GM12878 (cell line): ENCODE measurements around the gene ADGRD1. TPM values are rescaled to one million over a fixed set of nuclear protein-coding genes. Genes with fewer than 3 reads are reported as not detected.

Experiments used
- ATAC-seq: fragments of 200-7000 bp; cut with Tn5 transposase; 3 replicates; pipeline ENCODE4 v1.9.1; 2020; ENCODE audit warnings: mild to moderate bottlenecking, moderate library complexity
- BruUV-seq: library from RNA; stranded (reverse); fragments of 400-500 nt; replicated peaks from 2 replicates; lab custom pipeline; 2021; lab: Mats Ljungman, UMichigan
- CTCF ChIA-PET: fragments of 300-600 bp; sonication (Branson Sonifier 250); formaldehyde crosslinking; extraction: SDS; loops from one replicate; lab custom pipeline; 2021; ENCODE audit warnings: inconsistent platforms; lab: Yijun Ruan, JAX
- POLR2A ChIA-PET: fragments of 350-600 bp; formaldehyde crosslinking; extraction: SDS; loops from one replicate; lab custom pipeline; 2021; ENCODE audit warnings: inconsistent platforms; lab: Charles Lee
- RAD21 ChIA-PET: fragments of 300-600 bp; sonication (Branson Sonifier 250); formaldehyde crosslinking; loops from one replicate; lab custom pipeline; 2023; ENCODE audit warnings: antibody characterized with exemption; ENCODE audit not compliant: unreplicated experiment; lab: Charles Lee
- SMC1A ChIA-PET: fragments of 300-600 bp; sonication (Branson Sonifier 250); formaldehyde crosslinking; loops from one replicate; lab custom pipeline; 2023; ENCODE audit not compliant: unreplicated experiment, uncharacterized antibody; lab: Charles Lee
- DNase-seq: peaks from one replicate; pipeline ENCODE4 v3.0.0-alpha.2; 2011; ENCODE audit warnings: low read depth, low spot score
- FAIRE-seq: peaks from 3 replicates; lab custom pipeline; 2011; peaks lifted over from hg19 to GRCh38; lab: Jason Lieb, UNC
- H2AFZ ChIP-seq: 2 replicates; pipeline ENCODE4 v1.6.0; 2011; ENCODE audit warnings: low read depth, low read length, control low read depth; ENCODE audit not compliant: control insufficient read depth
- H3K27ac ChIP-seq: 2 replicates; pipeline ENCODE4 v1.5.1; 2011; ENCODE audit warnings: control low read depth; ENCODE audit not compliant: control insufficient read depth, insufficient read depth
- H3K27me3 ChIP-seq, 2 experiments: replicated peaks in 1 of 2; 2 replicates each; pipeline versions ENCODE4 v1.6.0 to v1.6.1; 2011; ENCODE audit warnings: low read length in 1 of 2; ENCODE audit not compliant: control insufficient read depth in 2 of 2, insufficient read depth in 2 of 2
- H3K36me3 ChIP-seq, 2 experiments: 2 replicates each; pipeline ENCODE4 v1.5.1; 2011; ENCODE audit warnings: low read length in 1 of 2; ENCODE audit not compliant: control insufficient read depth in 2 of 2, insufficient read depth in 2 of 2
- H3K4me1 ChIP-seq: 2 replicates; pipeline ENCODE4 v1.6.1; 2011; ENCODE audit warnings: mild to moderate bottlenecking, low read length, moderate library complexity, mixed read lengths; ENCODE audit not compliant: control insufficient read depth, insufficient read depth
- H3K4me2 ChIP-seq: 2 replicates; pipeline ENCODE4 v1.6.0; 2011; ENCODE audit warnings: control low read depth; ENCODE audit not compliant: control insufficient read depth, insufficient read depth
- H3K4me3 ChIP-seq: fragments of 200-600 bp; sonication (generic); 2 replicates; pipeline ENCODE4 v1.5.1; 2016
- H3K79me2 ChIP-seq: 2 replicates; pipeline ENCODE4 v1.6.0; 2011; ENCODE audit warnings: low read length; ENCODE audit not compliant: control insufficient read depth, insufficient read depth
- H3K9ac ChIP-seq: 2 replicates; pipeline ENCODE4 v1.8.0; 2011; ENCODE audit warnings: low read length, control low read depth, mixed read lengths; ENCODE audit not compliant: control insufficient read depth, insufficient read depth
- H3K9me3 ChIP-seq: replicated peaks from 3 replicates; pipeline ENCODE4 v1.5.1; 2011; ENCODE audit warnings: mild to moderate bottlenecking, low read length; ENCODE audit not compliant: control insufficient read depth, insufficient read depth
- H4K20me1 ChIP-seq: 2 replicates; pipeline ENCODE4 v1.6.0; 2011; ENCODE audit not compliant: control insufficient read depth, insufficient read depth
- CEBPB ChIP-seq, 2 experiments: fragments of 150-350 bp in 1 of 2; IDR thresholded peaks; 2 replicates each; pipeline ENCODE4 v1.6.1; 2012 to 2014; ENCODE audit warnings: low read depth in 2 of 2, low read length in 2 of 2, borderline replicate concordance in 1 of 2, inconsistent platforms in 1 of 2
- STAT3 ChIP-seq: IDR thresholded peaks from 2 replicates; pipeline ENCODE4 v1.6.1; 2011; ENCODE audit warnings: low read depth, low read length, improper control_type of control experiment
- YY1 ChIP-seq: IDR thresholded peaks from 2 replicates; pipeline ENCODE4 v1.6.1; 2011; ENCODE audit warnings: low read depth, mild to moderate bottlenecking, low read length
- ZBED1 ChIP-seq: IDR thresholded peaks from 2 replicates; pipeline ENCODE4 v1.6.1; 2016; ENCODE audit warnings: borderline replicate concordance
- ZNF207 ChIP-seq: fragments of 450-650 bp; IDR thresholded peaks from 2 replicates; pipeline ENCODE4 v1.6.1; 2014; ENCODE audit warnings: antibody characterized with exemption, mild to moderate bottlenecking, borderline replicate concordance
- WGBS: methylation state at CpG from one replicate; pipeline ENCODE4 v1.1.6; 2016; ENCODE audit warnings: low lambda C conversion rate; ENCODE audit not compliant: insufficient replicate concordance, insufficient coverage; ENCODE audit errors: missing lambda C conversion rate; 5-methylcytosine and 5-hydroxymethylcytosine counted together
- in situ Hi-C: fragments of 300-500 bp; cut with MboI; formaldehyde crosslinking; loops from 9 replicates; pipeline ENCODE4 v1.14.3; 2018; ENCODE audit warnings: mixed read lengths
- intact Hi-C: fragments of 100-400 bp; cut with micrococcal nuclease; formaldehyde crosslinking; loops from one replicate; pipeline ENCODE4 v1.14.2; 2022; ENCODE audit not compliant: unreplicated experiment
- polyA plus RNA-seq, 11 experiments: library from polyadenylated mRNA; depleted of rRNA in 4 of 11; unstranded in 6 of 11; stranded (reverse) in 5 of 11; fragments of >200 nt; fragmentation: Nextera tagmentation in 4 of 11; fragmentation: Illumina TruSeq in 1 of 11; extraction: Ambion mirVana in 4 of 11; extraction: Trizol in 1 of 11; gene quantifications; 1 replicate in 1 of 11; 2 replicates in 10 of 11; pipeline versions ENCODE4 v1.2.1 to v1.2.3, GENCODE V29; 2011 to 2016; ENCODE audit warnings: inconsistent platforms in 2 of 11, missing spikeins in 2 of 11, low read depth in 1 of 11
- total RNA-seq, 4 experiments: library from RNA; depleted of rRNA in 3 of 4; stranded (reverse); fragments of >200 nt in 3 of 4; fragmentation: Illumina TruSeq in 1 of 4; extraction: Trizol in 1 of 4; gene quantifications; 2 replicates each; pipeline versions ENCODE4 v1.2.1 to v1.2.3, GENCODE V29; 2013 to 2021

ADGRD1 gene
- total and polyA plus RNA-seq, 10 of the 15 experiments (the other 5 are each of a cell fraction or from before 2014, with no cell fraction given) = 0.15 to 12.7 (median 1.2) TPM

DNA sequence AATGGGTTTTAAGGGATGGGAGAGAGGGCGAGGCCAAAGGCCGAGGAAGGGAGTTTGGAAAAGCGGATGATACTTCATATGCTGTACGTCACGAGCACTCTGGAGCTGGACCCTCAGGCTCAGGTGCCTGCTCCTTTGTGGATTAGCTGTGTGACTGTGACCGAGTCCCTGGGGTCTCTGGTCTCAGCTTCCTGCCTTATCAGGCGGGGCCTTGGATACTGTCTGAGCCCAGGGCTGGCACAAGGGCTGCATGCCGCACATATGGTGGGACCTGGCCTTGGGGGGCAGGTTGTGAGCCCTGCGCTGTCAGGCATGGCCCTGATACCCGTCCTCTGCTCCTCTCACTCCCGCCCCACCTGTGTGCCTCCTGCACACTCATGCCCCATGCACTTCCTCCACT, 95.3 kb downstream of the ADGRD1 start:
- H3K4me1 ChIP-seq = no peaks in the 10 kb centered on the region
- ChIA-PET POLR2A (no interaction called here), CTCF (no interaction called here), RAD21 (no interaction called here), SMC1A (interaction anchor here (0.7 kb wide), 1 partner anchor 169 kb away, joined by 6 read pairs; no protein-coding TSS in a partner anchor)
- H4K20me1 ChIP-seq = no peaks in the 10 kb centered on the region
- 72% methylated on average over 11 of the region's 11 CpGs for WGBS
- no peaks in the 10 kb centered on the region for H3K36me3 ChIP-seq
- no peak overlapping the region for H2AFZ ChIP-seq
- H3K27ac ChIP-seq = no peak overlapping the region
- in situ Hi-C loops = no loop called here
- TF ChIP-seq YY1 = no peak
- no peak for TF ChIP-seq STAT3
- no peak for TF ChIP-seq ZNF207
- H3K4me2 ChIP-seq = no peak overlapping the region
- DNase-seq (no peak), ATAC-seq (no peak), FAIRE-seq (no peak)
- no peak overlapping the region for H3K4me3 ChIP-seq
- H3K27me3 ChIP-seq = no peaks in the 10 kb centered on the region
- BruUV-seq = no TSS peak
- no peaks in the 10 kb centered on the region for H3K9me3 ChIP-seq
- no peak overlapping the region for H3K9ac ChIP-seq
- H3K79me2 ChIP-seq = no peaks in the 10 kb centered on the region
- intact Hi-C loops = no loop called here

DNA sequence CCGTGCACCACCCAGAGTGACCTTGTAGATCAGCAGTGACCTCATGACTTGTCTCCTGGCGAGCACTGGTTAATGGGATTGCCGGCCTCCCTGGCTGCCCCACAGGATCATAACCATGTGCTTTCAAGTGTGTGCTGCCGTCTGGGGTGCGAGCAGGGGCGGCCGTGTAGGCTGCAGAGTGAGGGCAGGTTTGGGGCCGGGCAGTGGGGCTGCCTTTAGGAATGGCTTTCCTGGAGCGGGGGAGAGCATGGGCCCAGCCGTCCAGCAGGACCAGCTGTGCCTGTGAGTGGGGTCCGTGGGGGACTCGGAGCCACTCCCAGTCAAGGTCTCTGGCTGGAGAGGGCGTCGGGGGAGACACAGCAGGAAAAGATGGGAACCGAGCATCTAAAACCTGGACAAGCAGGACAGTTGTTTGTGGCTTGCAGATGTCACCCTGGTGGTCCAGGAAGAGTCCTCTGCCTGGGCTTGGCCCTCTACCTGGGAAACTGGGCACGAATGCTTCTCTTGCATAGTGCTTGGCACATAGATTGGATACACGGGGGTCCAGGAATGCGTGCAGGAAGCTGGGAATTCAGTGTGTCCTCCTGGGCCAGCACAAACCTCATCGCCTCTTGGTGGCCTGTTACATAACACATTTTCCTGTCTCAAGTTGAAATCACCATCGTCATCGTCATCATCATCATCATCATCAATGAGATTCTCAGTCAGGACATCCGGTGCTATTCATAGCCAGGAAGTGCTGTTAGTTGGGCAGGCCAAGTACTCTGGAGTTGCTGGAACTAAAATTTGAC, 96.0 kb downstream of the ADGRD1 start:
- ChIA-PET POLR2A (no interaction called here), CTCF (no interaction called here), SMC1A (no interaction called here), RAD21 (no interaction called here)
- H3K79me2 ChIP-seq = no peaks in the 10 kb centered on the region
- no peak overlapping the region for H3K9ac ChIP-seq
- H3K9me3 ChIP-seq = no peaks in the 10 kb centered on the region
- H3K36me3 ChIP-seq = no peaks in the 10 kb centered on the region
- H3K4me1 ChIP-seq = no peaks in the 10 kb centered on the region
- DNase-seq (no peak), ATAC-seq (no peak), FAIRE-seq (no peak)
- H3K27ac ChIP-seq = no peak overlapping the region
- TF ChIP-seq ZBED1 (no peak), CEBPB (IDR thresholded peaks at IDR 0.05; ENCODE audit: borderline replicate concordance in 1 of 2, low read depth in 2 of 2, low read length in 2 of 2) (no peak)
- intact Hi-C loops = no loop called here
- H2AFZ ChIP-seq = no peak overlapping the region
- no peaks in the 10 kb centered on the region for H3K27me3 ChIP-seq
- BruUV-seq = no TSS peak
- WGBS = 76% methylated on average over 22 of the region's 22 CpGs
- no peak overlapping the region for H3K4me2 ChIP-seq
- H3K4me3 ChIP-seq = no peak overlapping the region
- no peaks in the 10 kb centered on the region for H4K20me1 ChIP-seq
- in situ Hi-C loops = no loop called here
